ENCODE results near the gene FN1. TPM values are rescaled to one million over a fixed set of nuclear protein-coding genes. Genes with fewer than 3 reads are reported as not detected.
"Not testable (repeated sequence)": the region's sequence is repeated elsewhere in the genome, so short reads cannot be mapped to it uniquely, and the experiment has no call there.

The FN1 gene
- total and polyA plus RNA-seq, 12 donors = 67.8 to 888 (median 136) TPM

DNA sequence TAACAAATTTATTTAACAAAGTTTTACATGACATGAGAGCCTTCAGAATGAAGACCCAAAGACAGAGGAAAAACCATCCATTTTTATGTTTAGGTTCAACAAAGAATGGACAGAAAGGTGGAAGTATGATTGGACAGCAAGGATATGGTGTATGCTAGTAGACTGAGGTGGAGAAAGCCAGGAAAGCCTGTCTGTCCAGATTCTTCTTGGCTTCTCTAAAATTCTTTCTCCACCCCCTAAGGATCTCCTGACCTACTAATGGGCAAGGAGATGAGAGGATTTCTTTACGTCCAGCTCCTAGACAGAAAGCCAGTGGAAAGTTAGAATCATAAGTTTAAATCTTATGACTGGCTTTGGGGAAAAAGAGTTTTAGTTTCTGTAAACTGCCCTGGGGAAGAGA lies 121.0 kb downstream of the FN1 start:
- H3K36me3 ChIP-seq = peaks cover 0 to 38% (median 3%) of the 10 kb centered on the region in 9 donors
- H3K27me3 ChIP-seq = no peaks in the 10 kb centered on the region
- DNase-seq (no peak), ATAC-seq (no peak)
- WGBS, 2 donors = 73 to 78% methylated on average over 1 of the region's 1 CpG
- TF ChIP-seq, protein P1, sequence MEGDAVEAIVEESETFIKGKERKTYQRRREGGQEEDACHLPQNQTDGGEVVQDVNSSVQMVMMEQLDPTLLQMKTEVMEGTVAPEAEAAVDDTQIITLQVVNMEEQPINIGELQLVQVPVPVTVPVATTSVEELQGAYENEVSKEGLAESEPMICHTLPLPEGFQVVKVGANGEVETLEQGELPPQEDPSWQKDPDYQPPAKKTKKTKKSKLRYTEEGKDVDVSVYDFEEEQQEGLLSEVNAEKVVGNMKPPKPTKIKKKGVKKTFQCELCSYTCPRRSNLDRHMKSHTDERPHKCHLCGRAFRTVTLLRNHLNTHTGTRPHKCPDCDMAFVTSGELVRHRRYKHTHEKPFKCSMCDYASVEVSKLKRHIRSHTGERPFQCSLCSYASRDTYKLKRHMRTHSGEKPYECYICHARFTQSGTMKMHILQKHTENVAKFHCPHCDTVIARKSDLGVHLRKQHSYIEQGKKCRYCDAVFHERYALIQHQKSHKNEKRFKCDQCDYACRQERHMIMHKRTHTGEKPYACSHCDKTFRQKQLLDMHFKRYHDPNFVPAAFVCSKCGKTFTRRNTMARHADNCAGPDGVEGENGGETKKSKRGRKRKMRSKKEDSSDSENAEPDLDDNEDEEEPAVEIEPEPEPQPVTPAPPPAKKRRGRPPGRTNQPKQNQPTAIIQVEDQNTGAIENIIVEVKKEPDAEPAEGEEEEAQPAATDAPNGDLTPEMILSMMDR (IDR thresholded peaks at IDR 0.05) = no peak
- H3K27ac ChIP-seq = no peak overlapping the region
- H3K4me3 ChIP-seq = no peak overlapping the region
- intact Hi-C loops (cut with DNase I) = no loop called here
- H3K9me3 ChIP-seq = no peaks in the 10 kb centered on the region
- peaks cover 0 to 14% (median 8%) of the 10 kb centered on the region in 9 donors for H3K4me1 ChIP-seq

DNA sequence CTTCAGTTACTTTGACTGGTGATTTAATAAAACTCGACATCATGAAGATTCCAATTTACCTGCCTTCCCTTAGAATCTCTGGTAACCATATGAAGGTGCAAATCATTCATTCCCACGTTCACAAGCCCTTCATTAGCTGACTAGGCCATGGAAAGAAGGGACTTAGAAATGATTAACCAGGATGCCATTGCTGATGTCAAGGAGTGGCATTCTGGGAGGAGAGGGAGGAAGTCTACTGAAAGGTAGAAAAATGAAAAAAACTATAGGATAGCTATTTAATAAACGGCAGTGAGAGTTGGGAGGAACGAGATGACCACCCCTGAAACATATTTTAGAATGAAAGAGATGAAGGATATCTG lies 122.6 kb downstream of the FN1 start:
- 86 to 90% methylated on average over 4 of the region's 4 CpGs for WGBS, 2 donors
- H3K27ac ChIP-seq = no peak overlapping the region
- TF ChIP-seq, protein P1 (IDR thresholded peaks at IDR 0.05) = no peak
- DNase-seq = no peak
- no peak for ATAC-seq
- H3K4me3 ChIP-seq = no peak overlapping the region
- peaks cover 0 to 14% (median 8%) of the 10 kb centered on the region in 9 donors for H3K4me1 ChIP-seq
- H3K9me3 ChIP-seq = no peaks in the 10 kb centered on the region
- intact Hi-C loops (cut with DNase I) = no loop called here
- no peaks in the 10 kb centered on the region for H3K27me3 ChIP-seq
- peaks cover 0 to 21% (median 0%) of the 10 kb centered on the region in 9 donors for H3K36me3 ChIP-seq

DNA sequence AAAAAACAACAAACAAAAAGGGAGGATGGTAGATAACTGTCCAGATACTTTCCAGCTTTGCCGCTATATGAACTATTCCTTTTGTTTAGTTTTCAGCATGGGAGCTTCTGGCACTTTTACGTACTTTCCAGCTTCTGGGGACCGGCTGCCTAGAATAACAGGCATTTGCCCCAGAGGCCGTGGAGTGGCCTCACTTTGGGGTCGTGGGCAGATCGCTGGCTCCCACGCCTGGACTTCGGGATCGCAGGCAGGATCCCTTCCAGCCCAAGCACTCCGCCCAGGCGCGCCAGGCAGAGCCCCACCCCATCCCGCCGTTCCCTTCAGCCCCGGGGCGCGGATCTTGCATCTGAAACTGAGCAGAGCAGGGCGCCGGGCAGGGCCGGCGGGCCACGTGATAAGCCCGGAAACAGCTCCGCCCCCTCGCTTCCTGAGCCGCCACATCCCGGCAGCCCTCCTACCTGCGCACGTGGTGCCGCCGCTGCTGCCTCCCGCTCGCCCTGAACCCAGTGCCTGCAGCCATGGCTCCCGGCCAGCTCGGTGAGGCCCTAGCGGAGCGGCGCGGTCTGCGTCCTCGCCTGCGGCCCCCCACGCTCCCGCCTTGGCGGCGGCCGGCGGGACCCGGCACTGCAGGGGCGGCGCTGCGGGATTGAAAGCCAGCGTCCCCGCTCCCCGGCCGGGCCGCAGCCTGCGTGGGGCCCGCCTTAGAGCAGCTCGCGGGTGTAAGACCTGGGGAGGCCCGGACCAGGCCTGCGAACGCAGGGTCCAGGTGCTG lies 124.1 kb downstream of the FN1 start, which contains the start of gene ATIC:
ATIC (plus strand) TSS at position 435 of the 772 bp plus-strand sequence; CDS start at position 519, 84 bp downstream.
- H3K4me1 ChIP-seq = peaks cover 0 to 14% (median 8%) of the 10 kb centered on the region in 9 donors
- peak within 1 kb of the TSS in 9 of 10 donors; percentile 55 to 91 (median 79) for H3K27ac ChIP-seq
- no peaks in the 10 kb centered on the region for H3K9me3 ChIP-seq
- H3K36me3 ChIP-seq = peaks cover 0 to 10% (median 0%) of the 10 kb centered on the region in 9 donors
- ATAC-seq = peak; percentile 97 to 99 (median 99)
- TF ChIP-seq, protein P1 (IDR thresholded peaks at IDR 0.05) = peak in 5 of 9 donors; percentile 4 to 36 (median 17)
- no peaks in the 10 kb centered on the region for H3K27me3 ChIP-seq
- DNase-seq = peak; percentile 89 to 92
- WGBS, 2 donors = 0 to 1% methylated on average over 64 of the region's 64 CpGs
- H3K4me3 ChIP-seq = peak within 1 kb of the TSS; percentile 53 to 84 (median 62)
- intact Hi-C loops (cut with DNase I) = no loop called here

DNA sequence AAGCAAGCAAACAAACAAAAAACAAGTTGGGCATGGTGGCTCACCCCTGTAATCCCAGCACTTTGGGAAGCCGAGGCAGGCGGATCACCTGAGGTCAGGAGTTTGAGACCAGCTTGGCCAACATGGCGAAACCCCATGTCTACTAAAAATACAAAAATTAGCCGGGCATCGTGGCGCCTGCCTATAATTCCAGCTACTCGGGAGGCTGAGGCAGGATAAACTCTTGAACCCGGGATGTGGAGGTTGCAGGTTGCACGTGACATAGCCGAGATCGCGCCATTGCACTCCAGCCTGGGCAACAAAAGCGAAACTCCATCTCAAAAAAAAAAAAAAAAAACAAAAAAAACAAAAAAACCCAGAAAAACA lies 124.6 kb downstream of the FN1 start:
- peak in 2 of 8 donors; percentile 22 to 23 for ATAC-seq
- H3K27me3 ChIP-seq; intact Hi-C loops (cut with DNase I); DNase-seq; H3K9me3 ChIP-seq: not testable (repeated sequence)
- 58 to 61% methylated on average over 13 of the region's 13 CpGs for WGBS, 2 donors
- Histone ChIP-seq H3K36me3 (peaks cover 0 to 10% (median 0%) of the 10 kb centered on the region in 9 donors), H3K27ac (peak overlapping the region in 9 of 10 donors; percentile 55 to 91 (median 79)), H3K4me3 (peak overlapping the region; percentile 53 to 84 (median 62)), H3K4me1 (peaks cover 0 to 14% (median 8%) of the 10 kb centered on the region in 9 donors)

Other genes starting within 250 kb of the FN1 start
- gene ATIC, start 124.0 kb downstream of the FN1 start, total RNA-seq = 10 to 100 TPM; 36.1 to 62.6 (median 47.0) TPM
- gene ATIC, start 124.0 kb downstream of the FN1 start, polyA plus RNA-seq = 100 to 1,000 TPM in 1 of 2 donors, 10 to 100 TPM in 1; 90.1 to 106 TPM